Lung (tissue), 12 donors: ENCODE data around the gene EEF1AKMT4. TPM values are rescaled to one million over a fixed set of nuclear protein-coding genes. Genes with fewer than 3 reads are reported as not detected.

Source experiments
- ATAC-seq: fragments of 200-7000 bp; cut with Tn5 transposase; one replicate; pipeline ENCODE4 v1.9.1; 2020; ENCODE audit warnings: moderate number of reproducible peaks; ENCODE audit not compliant: insufficient read depth, low FRiP score
- DNase-seq, 3 donors: peaks; one replicate each; pipeline ENCODE4 v3.0.0-alpha.2; 2013 to 2017
- H3K27ac ChIP-seq, 2 donors: one replicate each; pipeline ENCODE4 v1.5.1; 2013; ENCODE audit warnings: mild to moderate bottlenecking in 2 of 2, moderate library complexity in 2 of 2, control low read depth in 1 of 2, inconsistent platforms in 1 of 2, low read depth in 1 of 2, low read length in 1 of 2
- H3K27me3 ChIP-seq, 3 donors: one replicate each; pipeline ENCODE4 v1.5.1; 2013; ENCODE audit warnings: low read length in 2 of 3; ENCODE audit not compliant: control insufficient read depth in 3 of 3, insufficient read depth in 3 of 3
- H3K36me3 ChIP-seq, 4 donors: one replicate each; pipeline ENCODE4 v1.5.1; 2013; ENCODE audit warnings: low read length in 4 of 4, mild to moderate bottlenecking in 1 of 4, moderate library complexity in 1 of 4; ENCODE audit not compliant: control insufficient read depth in 4 of 4, insufficient read depth in 4 of 4
- H3K4me1 ChIP-seq, 5 donors: one replicate each; pipeline ENCODE4 v1.5.1; 2013; ENCODE audit warnings: low read length in 5 of 5, mild to moderate bottlenecking in 2 of 5, moderate library complexity in 1 of 5; ENCODE audit not compliant: control insufficient read depth in 5 of 5, insufficient read depth in 5 of 5
- H3K4me3 ChIP-seq: one replicate; pipeline ENCODE4 v1.5.1; 2013; ENCODE audit warnings: mild to moderate bottlenecking, control low read depth, moderate library complexity
- H3K9ac ChIP-seq, 2 donors: one replicate each; pipeline ENCODE4 v1.5.1; 2013; ENCODE audit warnings: low read length in 2 of 2, control low read depth in 1 of 2; ENCODE audit not compliant: insufficient read depth in 1 of 2
- H3K9me3 ChIP-seq, 4 donors: one replicate each; pipeline ENCODE4 v1.5.1; 2013; ENCODE audit warnings: low read length in 3 of 4, mild to moderate bottlenecking in 1 of 4, moderate library complexity in 1 of 4; ENCODE audit not compliant: control insufficient read depth in 4 of 4, insufficient read depth in 3 of 4
- WGBS, 2 donors: extraction: QIAGEN DNeasy Blood & Tissue Kit; methylation state at CpG; one replicate each; pipeline ENCODE4 v1.1.7; 2013; 5-methylcytosine and 5-hydroxymethylcytosine counted together
- polyA plus RNA-seq, 2 donors: library from polyadenylated mRNA; stranded (reverse); fragments of 200-250 nt; gene quantifications; one replicate each; pipeline ENCODE4 v1.2.1, GENCODE V29; 2013
- total RNA-seq, 2 donors: library from RNA; depleted of rRNA in 1 of 2; stranded (reverse); fragments of >200 nt in 1 of 2; gene quantifications; one replicate each; pipeline ENCODE4 v1.2.1, GENCODE V29; 2014 to 2021
- TF ChIP-seq, protein P1 (sequence below): IDR thresholded peaks from 2 replicates; pipeline ENCODE4 v1.5.1; 2012; ENCODE audit warnings: mild to moderate bottlenecking; ENCODE audit errors: control extremely low read depth, extremely low read depth
- donor health status: control.
- donor health status: control.
- donor health status: Bipolar disorder and iron deficiency.
- donor health status: healthy.
- donor health status: DM: yes; HTN: yes; CAD: no.

Gene EEF1AKMT4
- total and polyA plus RNA-seq, 4 donors = 2.3 to 12.2 (median 4.9) TPM

DNA sequence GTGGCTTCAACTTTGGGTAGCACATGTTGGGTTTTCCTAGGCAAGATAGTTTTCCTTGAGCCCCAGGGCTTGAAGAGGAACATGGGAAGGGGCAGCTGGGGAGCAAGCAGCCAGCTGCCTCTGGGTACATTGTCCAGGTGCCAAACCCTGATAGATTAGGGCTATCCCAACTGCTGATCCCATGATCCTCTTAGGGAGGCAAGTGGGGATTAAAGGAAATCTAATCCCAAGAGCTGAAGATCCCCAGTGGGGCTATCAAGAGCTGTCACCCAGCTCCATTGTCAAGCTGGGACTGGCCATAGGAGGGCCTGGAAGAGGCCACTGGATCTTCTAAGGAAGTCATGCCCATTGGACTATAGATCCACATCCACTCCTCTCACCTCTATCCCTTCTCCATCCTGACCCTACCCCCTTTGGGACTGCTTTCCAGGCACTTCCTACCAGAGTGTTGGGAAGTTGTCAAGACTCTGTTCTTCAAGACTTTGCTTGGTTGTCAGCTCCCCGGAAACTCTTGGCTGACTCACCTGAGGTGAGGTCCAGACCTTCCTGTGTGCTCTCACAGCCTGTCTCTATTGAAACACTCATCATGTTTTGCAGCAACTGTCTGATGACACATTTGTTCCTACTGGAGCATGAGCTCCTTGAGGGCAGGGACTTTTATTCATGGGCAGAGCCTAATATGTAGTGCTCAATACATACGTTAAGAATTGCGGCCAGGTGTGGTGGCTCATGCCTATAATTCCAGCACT lies 6.0 kb downstream of the EEF1AKMT4 start:
- DNase-seq = no peak
- WGBS, 2 donors = 95 to 97% methylated on average over 3 of the region's 3 CpGs
- TF ChIP-seq, protein P1, sequence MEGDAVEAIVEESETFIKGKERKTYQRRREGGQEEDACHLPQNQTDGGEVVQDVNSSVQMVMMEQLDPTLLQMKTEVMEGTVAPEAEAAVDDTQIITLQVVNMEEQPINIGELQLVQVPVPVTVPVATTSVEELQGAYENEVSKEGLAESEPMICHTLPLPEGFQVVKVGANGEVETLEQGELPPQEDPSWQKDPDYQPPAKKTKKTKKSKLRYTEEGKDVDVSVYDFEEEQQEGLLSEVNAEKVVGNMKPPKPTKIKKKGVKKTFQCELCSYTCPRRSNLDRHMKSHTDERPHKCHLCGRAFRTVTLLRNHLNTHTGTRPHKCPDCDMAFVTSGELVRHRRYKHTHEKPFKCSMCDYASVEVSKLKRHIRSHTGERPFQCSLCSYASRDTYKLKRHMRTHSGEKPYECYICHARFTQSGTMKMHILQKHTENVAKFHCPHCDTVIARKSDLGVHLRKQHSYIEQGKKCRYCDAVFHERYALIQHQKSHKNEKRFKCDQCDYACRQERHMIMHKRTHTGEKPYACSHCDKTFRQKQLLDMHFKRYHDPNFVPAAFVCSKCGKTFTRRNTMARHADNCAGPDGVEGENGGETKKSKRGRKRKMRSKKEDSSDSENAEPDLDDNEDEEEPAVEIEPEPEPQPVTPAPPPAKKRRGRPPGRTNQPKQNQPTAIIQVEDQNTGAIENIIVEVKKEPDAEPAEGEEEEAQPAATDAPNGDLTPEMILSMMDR = no peak
- no peak overlapping the region for H3K4me3 ChIP-seq
- peaks cover 0 to 4% (median 0%) of the 10 kb centered on the region in 4 donors for H3K36me3 ChIP-seq
- H3K27ac ChIP-seq = no peak overlapping the region
- ATAC-seq = no peak
- peaks cover 0 to 14% (median 10%) of the 10 kb centered on the region in 3 donors for H3K27me3 ChIP-seq
- peaks cover 0 to 8% (median 0%) of the 10 kb centered on the region in 5 donors for H3K4me1 ChIP-seq
- no peak overlapping the region for H3K9ac ChIP-seq
- H3K9me3 ChIP-seq = no peaks in the 10 kb centered on the region

DNA sequence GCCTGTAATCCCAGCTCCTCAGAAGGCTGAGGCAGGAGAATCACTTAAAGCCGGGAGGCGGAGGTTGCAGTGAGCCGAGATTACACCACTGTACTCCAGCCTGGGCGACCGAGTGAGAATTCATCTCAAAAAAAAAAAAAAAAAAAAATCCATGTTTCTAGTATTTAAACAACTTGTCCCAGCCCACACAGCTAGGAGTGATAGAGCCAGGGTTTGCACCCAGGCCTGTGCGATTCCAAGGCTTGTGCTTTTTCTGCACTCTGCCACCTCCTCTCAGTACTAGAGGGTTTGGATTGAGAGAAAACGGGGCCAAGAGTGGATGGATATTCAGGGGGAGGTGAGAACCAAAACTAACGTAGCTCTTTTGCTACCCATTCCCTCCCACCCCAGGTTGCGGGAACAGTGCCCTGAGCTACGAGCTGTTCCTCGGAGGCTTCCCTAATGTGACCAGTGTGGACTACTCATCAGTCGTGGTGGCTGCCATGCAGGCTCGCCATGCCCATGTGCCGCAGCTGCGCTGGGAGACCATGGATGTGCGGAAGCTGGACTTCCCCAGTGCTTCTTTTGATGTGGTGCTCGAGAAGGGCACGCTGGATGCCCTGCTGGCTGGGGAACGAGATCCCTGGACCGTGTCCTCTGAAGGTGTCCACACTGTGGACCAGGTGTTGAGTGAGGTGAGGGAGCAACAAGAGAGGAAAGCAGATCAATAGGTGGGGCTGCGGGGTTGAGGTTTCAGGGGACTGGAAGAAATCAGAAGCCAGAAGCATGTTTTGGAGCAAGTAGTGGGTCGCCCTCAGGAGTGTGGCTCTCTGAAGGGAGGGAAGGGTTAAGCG lies 7.8 kb downstream of the EEF1AKMT4 start:
- Histone ChIP-seq H3K4me3 (no peak overlapping the region), H3K27ac (no peak overlapping the region), H3K4me1 (peaks cover 0 to 23% (median 5%) of the 10 kb centered on the region in 5 donors), H3K9ac (no peak overlapping the region), H3K27me3 (peaks cover 0 to 26% (median 15%) of the 10 kb centered on the region in 3 donors), H3K9me3 (no peaks in the 10 kb centered on the region), H3K36me3 (peaks cover 0 to 4% (median 0%) of the 10 kb centered on the region in 4 donors)
- TF ChIP-seq, protein P1 = no peak
- ATAC-seq = no peak
- DNase-seq = no peak
- WGBS, 2 donors = 95 to 96% methylated on average over 23 of the region's 23 CpGs

- Histone ChIP-seq H3K9me3 (no peaks in the 10 kb centered on the region), H3K36me3 (peaks cover 0 to 4% (median 0%) of the 10 kb centered on the region in 4 donors), H3K27me3 (peaks cover 0 to 39% (median 24%) of the 10 kb centered on the region in 3 donors), H3K4me1 (peaks cover 0 to 28% (median 5%) of the 10 kb centered on the region in 5 donors), H3K9ac (no peak overlapping the region), H3K4me3 (no peak overlapping the region), H3K27ac (no peak overlapping the region)
- TF ChIP-seq, protein P1 = no peak
- ATAC-seq (no peak), DNase-seq (no peak)
- 88 to 94% methylated on average over 5 of the region's 5 CpGs for WGBS, 2 donors
These were observed 9.5 kb downstream of the EEF1AKMT4 start for GRCh38 chr3:184258926-184259325.
